ENCODE results near the gene RFPL1.

DNA sequence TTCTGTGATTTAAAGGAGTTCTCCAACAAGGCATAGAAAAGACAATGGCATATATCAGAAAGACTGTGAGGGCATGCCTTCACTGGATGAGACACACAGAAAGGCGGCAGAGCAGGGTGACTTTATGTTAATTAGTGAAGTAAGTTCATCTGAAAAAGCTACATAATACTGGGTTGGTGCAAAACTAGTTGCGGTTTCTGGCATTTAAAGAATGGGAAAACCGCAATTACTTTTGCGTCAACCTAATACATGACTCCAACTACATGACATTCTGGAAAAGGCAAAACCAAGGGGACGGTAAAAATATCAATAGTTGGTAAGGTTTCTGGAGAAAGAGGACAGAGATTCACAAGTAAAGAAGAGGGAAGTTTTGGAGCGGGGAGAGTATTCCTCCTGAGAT is 5.1 kb downstream of the RFPL1 start:
- TF ChIP-seq, protein P1, sequence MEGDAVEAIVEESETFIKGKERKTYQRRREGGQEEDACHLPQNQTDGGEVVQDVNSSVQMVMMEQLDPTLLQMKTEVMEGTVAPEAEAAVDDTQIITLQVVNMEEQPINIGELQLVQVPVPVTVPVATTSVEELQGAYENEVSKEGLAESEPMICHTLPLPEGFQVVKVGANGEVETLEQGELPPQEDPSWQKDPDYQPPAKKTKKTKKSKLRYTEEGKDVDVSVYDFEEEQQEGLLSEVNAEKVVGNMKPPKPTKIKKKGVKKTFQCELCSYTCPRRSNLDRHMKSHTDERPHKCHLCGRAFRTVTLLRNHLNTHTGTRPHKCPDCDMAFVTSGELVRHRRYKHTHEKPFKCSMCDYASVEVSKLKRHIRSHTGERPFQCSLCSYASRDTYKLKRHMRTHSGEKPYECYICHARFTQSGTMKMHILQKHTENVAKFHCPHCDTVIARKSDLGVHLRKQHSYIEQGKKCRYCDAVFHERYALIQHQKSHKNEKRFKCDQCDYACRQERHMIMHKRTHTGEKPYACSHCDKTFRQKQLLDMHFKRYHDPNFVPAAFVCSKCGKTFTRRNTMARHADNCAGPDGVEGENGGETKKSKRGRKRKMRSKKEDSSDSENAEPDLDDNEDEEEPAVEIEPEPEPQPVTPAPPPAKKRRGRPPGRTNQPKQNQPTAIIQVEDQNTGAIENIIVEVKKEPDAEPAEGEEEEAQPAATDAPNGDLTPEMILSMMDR (conservative IDR thresholded peaks at IDR 0.05; ENCODE audit: low read length), result no peak
- no peak for TF ChIP-seq EZH2phosphoT487 (IDR thresholded peaks at IDR 0.05; ENCODE audit: borderline replicate concordance)
